ENCODE results near the gene FLT4. TPM values are rescaled to one million over a fixed set of nuclear protein-coding genes. Genes with fewer than 3 reads are reported as not detected.
"Not testable (repeated sequence)": the region's sequence is repeated elsewhere in the genome, so short reads cannot be mapped to it uniquely, and the experiment has no call there.

The FLT4 gene
- total RNA-seq, 1 donor from 2014 or later, result not detected

- Mint-ChIP-seq H3K36me3 (ENCODE audit: low read depth) (no peaks in the 10 kb centered on the region), H3K27ac (no peak overlapping the region), H3K4me1 (peaks cover 8% of the 10 kb centered on the region), H3K27me3 (peaks cover 18% of the 10 kb centered on the region), H3K4me3 (no peak overlapping the region), H3K9me3 (no peaks in the 10 kb centered on the region)
- intact Hi-C loops (cut with micrococcal nuclease), result no loop called here
- ChIA-PET CTCF (no interaction called here), POLR2A (no interaction called here)
- no peak for TF ChIP-seq CTCF (IDR thresholded peaks at IDR 0.05)
- DNase-seq, result no peak
- no peak for ATAC-seq (ENCODE audit: low read depth)
Observed at GRCh38 chr5:180673371-180674089, 24.1 kb upstream of the FLT4 start.

- POLR2A ChIA-PET; CTCF ChIA-PET; ATAC-seq (ENCODE audit: low read depth); DNase-seq; H3K4me1 Mint-ChIP-seq; H3K27ac Mint-ChIP-seq; H3K4me3 Mint-ChIP-seq; H3K36me3 Mint-ChIP-seq (ENCODE audit: low read depth); H3K9me3 Mint-ChIP-seq; intact Hi-C loops (cut with micrococcal nuclease): not testable (repeated sequence)
- H3K27me3 Mint-ChIP-seq, result peaks cover 15% of the 10 kb centered on the region
Observed at GRCh38 chr5:180671958-180672524, 22.6 kb upstream of the FLT4 start.

GRCh38 chr5:180670586-180671359 is 21.4 kb upstream of the FLT4 start:
- H3K9me3 Mint-ChIP-seq, result no peaks in the 10 kb centered on the region
- POLR2A ChIA-PET, result no interaction called here
- TF ChIP-seq CTCF (IDR thresholded peaks at IDR 0.05), result no peak
- peak overlapping the region; percentile 20 for H3K4me3 Mint-ChIP-seq
- H3K27me3 Mint-ChIP-seq, result peaks cover 15% of the 10 kb centered on the region
- peaks cover 8% of the 10 kb centered on the region for H3K4me1 Mint-ChIP-seq
- CTCF ChIA-PET, result interaction anchor here (0.6 kb wide), 1 partner anchor 14 kb away, joined by 4 read pairs; no protein-coding TSS in a partner anchor
- no peaks in the 10 kb centered on the region for H3K36me3 Mint-ChIP-seq (ENCODE audit: low read depth)
- H3K27ac Mint-ChIP-seq, result no peak overlapping the region
- no peak for DNase-seq
- intact Hi-C loops (cut with micrococcal nuclease), result no loop called here
- ATAC-seq (ENCODE audit: low read depth), result peak; percentile 34

GRCh38 chr5:180670157-180670556 is 20.8 kb upstream of the FLT4 start:
- ATAC-seq (ENCODE audit: low read depth), result no peak
- ChIA-PET CTCF (interaction anchor here (0.6 kb wide), 1 partner anchor 13 kb away, joined by 4 read pairs; no protein-coding TSS in a partner anchor), POLR2A (no interaction called here)
- peak overlapping the region; percentile 20 for H3K4me3 Mint-ChIP-seq
- H3K27me3 Mint-ChIP-seq, result peaks cover 11% of the 10 kb centered on the region
- peaks cover 8% of the 10 kb centered on the region for H3K4me1 Mint-ChIP-seq
- no peak overlapping the region for H3K27ac Mint-ChIP-seq
- no peak for TF ChIP-seq CTCF (IDR thresholded peaks at IDR 0.05)
- intact Hi-C loops (cut with micrococcal nuclease), result no loop called here
- H3K9me3 Mint-ChIP-seq, result no peaks in the 10 kb centered on the region
- DNase-seq, result no peak
- H3K36me3 Mint-ChIP-seq (ENCODE audit: low read depth), result no peaks in the 10 kb centered on the region

- Mint-ChIP-seq H3K4me1 (peaks cover 8% of the 10 kb centered on the region), H3K27ac (no peak overlapping the region), H3K4me3 (no peak overlapping the region), H3K36me3 (ENCODE audit: low read depth) (no peaks in the 10 kb centered on the region), H3K9me3 (no peaks in the 10 kb centered on the region), H3K27me3 (peaks cover 11% of the 10 kb centered on the region)
- CTCF ChIA-PET, result no interaction called here
- POLR2A ChIA-PET, result no interaction called here
- intact Hi-C loops (cut with micrococcal nuclease), result no loop called here
- no peak for TF ChIP-seq CTCF (IDR thresholded peaks at IDR 0.05)
- no peak for ATAC-seq (ENCODE audit: low read depth)
- no peak for DNase-seq
Observed at GRCh38 chr5:180669661-180670060, 20.3 kb upstream of the FLT4 start.
